GM12801 (cell line): ENCODE data around the gene IVD.

ENCODE experiments used
- CTCF ChIP-seq: IDR thresholded peaks from one replicate; pipeline ENCODE4 v1.5.1; 2011; ENCODE audit warnings: control low read depth; ENCODE audit not compliant: insufficient read length; ENCODE audit errors: extremely low read depth

IVD gene

GRCh38 chr15:40428185-40428584 lies 22.6 kb downstream of the IVD start:
- no peak for TF ChIP-seq CTCF

- no peak for TF ChIP-seq CTCF
Measured at GRCh38 chr15:40429068-40429710, 23.6 kb downstream of the IVD start.

GRCh38 chr15:40430271-40430805 lies 24.7 kb downstream of the IVD start:
- no peak for TF ChIP-seq CTCF

- TF ChIP-seq CTCF: no peak
Measured at GRCh38 chr15:40435023-40435709, 29.6 kb downstream of the IVD start.

GRCh38 chr15:40435710-40436089 lies 30.1 kb downstream of the IVD start:
- TF ChIP-seq CTCF: no peak

GRCh38 chr15:40436116-40436891 lies 30.7 kb downstream of the IVD start:
- TF ChIP-seq CTCF: no peak
